ENCODE data around the gene KRIT1.
A peak's percentile ranks its signal among the peaks of the same experiment; 100 is the strongest.

Gene KRIT1

DNA sequence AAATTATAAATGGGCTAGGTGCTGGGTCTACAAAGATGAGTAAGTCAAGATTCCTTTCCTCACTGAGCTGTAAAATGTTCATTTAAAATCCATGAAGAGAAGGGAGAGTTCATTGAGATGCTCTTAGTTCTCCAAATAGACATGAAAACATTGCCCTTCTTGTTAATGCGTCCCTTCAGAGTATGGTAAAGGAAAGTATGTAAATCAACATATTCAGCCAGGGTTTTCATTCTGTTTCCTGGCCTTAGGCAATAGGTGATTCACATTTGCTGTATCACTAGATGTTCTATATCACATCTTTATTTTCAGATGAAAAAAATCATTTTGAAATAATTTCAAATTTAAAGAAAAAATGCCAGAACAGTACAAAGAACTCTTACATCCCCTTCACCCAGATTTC lies 5.5 kb upstream of the KRIT1 start:
- no peak overlapping the region for H3K4me3 ChIP-seq (ENCODE audit: low read depth, low read length, poor library complexity, severe bottlenecking)
- H3K27ac ChIP-seq (ENCODE audit: low read depth, low read length, poor library complexity, severe bottlenecking): no peak overlapping the region
- H4K20me1 ChIP-seq (ENCODE audit: insufficient read depth, low read length): no peaks in the 10 kb centered on the region
- H3F3A ChIP-seq (ENCODE audit: insufficient read depth, low read length): no peaks in the 10 kb centered on the region
- no peaks in the 10 kb centered on the region for H3K9me2 ChIP-seq (ENCODE audit: low read depth, low read length)
- H3K36me3 ChIP-seq (ENCODE audit: insufficient read depth, low read length): peaks cover 30% of the 10 kb centered on the region
- no peak overlapping the region for H3K9ac ChIP-seq (ENCODE audit: low read length)
- TF ChIP-seq, protein P1, sequence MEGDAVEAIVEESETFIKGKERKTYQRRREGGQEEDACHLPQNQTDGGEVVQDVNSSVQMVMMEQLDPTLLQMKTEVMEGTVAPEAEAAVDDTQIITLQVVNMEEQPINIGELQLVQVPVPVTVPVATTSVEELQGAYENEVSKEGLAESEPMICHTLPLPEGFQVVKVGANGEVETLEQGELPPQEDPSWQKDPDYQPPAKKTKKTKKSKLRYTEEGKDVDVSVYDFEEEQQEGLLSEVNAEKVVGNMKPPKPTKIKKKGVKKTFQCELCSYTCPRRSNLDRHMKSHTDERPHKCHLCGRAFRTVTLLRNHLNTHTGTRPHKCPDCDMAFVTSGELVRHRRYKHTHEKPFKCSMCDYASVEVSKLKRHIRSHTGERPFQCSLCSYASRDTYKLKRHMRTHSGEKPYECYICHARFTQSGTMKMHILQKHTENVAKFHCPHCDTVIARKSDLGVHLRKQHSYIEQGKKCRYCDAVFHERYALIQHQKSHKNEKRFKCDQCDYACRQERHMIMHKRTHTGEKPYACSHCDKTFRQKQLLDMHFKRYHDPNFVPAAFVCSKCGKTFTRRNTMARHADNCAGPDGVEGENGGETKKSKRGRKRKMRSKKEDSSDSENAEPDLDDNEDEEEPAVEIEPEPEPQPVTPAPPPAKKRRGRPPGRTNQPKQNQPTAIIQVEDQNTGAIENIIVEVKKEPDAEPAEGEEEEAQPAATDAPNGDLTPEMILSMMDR (IDR thresholded peaks at IDR 0.05; ENCODE audit: low read length): no peak
- TF ChIP-seq EZH2 (IDR thresholded peaks at IDR 0.05; ENCODE audit: borderline replicate concordance, low read length): no peak
- H3K79me2 ChIP-seq (ENCODE audit: insufficient read depth, low read length): peaks cover 93% of the 10 kb centered on the region
- peaks cover 30% of the 10 kb centered on the region for H3K4me1 ChIP-seq (ENCODE audit: insufficient read depth, low read length, severe bottlenecking)
- no peak overlapping the region for H3K4me2 ChIP-seq (ENCODE audit: low read length)
- H3K27me3 ChIP-seq (ENCODE audit: insufficient read depth, low read length): no peaks in the 10 kb centered on the region
- peaks cover 7% of the 10 kb centered on the region; the same call in 1 of the 2 replicates for H3K9me3 ChIP-seq (ENCODE audit: low read length)
- H2AFZ ChIP-seq (ENCODE audit: low read length): no peak overlapping the region

DNA sequence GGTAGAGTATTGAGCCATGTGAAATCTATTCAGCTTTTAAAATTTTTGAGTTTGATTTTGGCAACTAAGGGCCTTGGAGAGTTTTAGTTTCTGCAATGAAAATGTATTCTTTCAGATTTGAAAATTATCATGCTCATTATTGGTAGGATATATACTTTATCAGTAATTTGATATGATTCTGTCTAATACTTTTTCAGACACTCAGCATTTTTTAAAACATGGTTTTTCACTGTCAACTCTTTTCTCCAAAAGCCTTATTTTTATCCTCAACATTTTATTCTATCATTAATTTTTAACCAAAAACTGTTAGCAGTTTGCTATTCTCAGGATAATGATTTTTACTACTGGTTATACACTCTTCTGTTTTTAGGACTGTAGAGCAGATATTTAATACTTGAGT lies 4.9 kb upstream of the KRIT1 start:
- Histone ChIP-seq H3F3A (ENCODE audit: insufficient read depth, low read length) (no peaks in the 10 kb centered on the region), H3K36me3 (ENCODE audit: insufficient read depth, low read length) (peaks cover 30% of the 10 kb centered on the region), H3K4me2 (ENCODE audit: low read length) (no peak overlapping the region), H3K79me2 (ENCODE audit: insufficient read depth, low read length) (peaks cover 87% of the 10 kb centered on the region), H3K9me2 (ENCODE audit: low read depth, low read length) (no peaks in the 10 kb centered on the region), H3K4me3 (ENCODE audit: low read depth, low read length, poor library complexity, severe bottlenecking) (no peak overlapping the region), H3K9ac (ENCODE audit: low read length) (no peak overlapping the region), H4K20me1 (ENCODE audit: insufficient read depth, low read length) (no peaks in the 10 kb centered on the region), H3K9me3 (ENCODE audit: low read length) (peaks cover 7% of the 10 kb centered on the region; the same call in 1 of the 2 replicates), H2AFZ (ENCODE audit: low read length) (no peak overlapping the region), H3K27ac (ENCODE audit: low read depth, low read length, poor library complexity, severe bottlenecking) (no peak overlapping the region), H3K27me3 (ENCODE audit: insufficient read depth, low read length) (no peaks in the 10 kb centered on the region), H3K4me1 (ENCODE audit: insufficient read depth, low read length, severe bottlenecking) (peaks cover 30% of the 10 kb centered on the region)
- TF ChIP-seq, protein P1 (IDR thresholded peaks at IDR 0.05; ENCODE audit: low read length): no peak
- TF ChIP-seq EZH2 (IDR thresholded peaks at IDR 0.05; ENCODE audit: borderline replicate concordance, low read length): no peak

DNA sequence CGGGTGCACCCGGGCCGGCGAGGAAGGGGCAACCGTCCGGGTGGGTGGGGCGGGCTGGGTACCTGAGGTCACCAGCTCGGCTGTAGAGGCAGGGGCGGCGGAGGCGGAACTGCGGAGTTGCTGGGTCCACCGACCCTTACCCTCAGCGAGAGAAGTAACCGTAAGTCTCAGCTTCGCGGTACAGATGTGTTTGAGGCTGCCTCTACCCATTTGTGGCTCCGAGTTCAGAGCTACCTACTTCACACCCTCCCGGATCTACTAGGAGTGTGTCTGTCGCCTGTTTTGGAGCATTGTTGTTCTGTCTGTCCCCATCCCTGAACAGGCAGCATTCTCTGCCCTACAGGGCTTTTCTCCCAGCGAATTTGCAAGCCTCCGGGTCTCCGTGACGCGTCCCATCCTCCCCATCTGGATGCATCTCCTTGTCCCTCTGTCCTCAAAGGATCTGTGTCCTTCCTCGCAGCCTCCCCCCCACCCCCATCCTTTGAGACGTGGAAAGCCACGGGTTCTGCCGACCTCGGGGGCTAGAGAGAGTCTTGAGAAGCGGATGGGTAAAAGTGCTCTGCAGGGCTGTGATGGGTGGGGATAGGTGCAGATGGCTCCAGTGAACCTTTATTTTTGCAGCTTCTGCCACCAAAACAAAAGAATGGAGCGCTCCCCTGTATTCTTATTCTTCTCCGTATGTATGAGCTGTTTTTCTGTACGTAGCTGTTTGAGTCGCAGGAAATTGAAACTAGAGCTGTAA lies 817 bp upstream of the KRIT1 start:
- Histone ChIP-seq H3K9ac (ENCODE audit: low read length) (peak overlapping the region; percentile 79), H3K9me2 (ENCODE audit: low read depth, low read length) (no peaks in the 10 kb centered on the region), H3F3A (ENCODE audit: insufficient read depth, low read length) (no peaks in the 10 kb centered on the region), H3K27ac (ENCODE audit: low read depth, low read length, poor library complexity, severe bottlenecking) (peak overlapping the region; percentile 84), H3K4me3 (ENCODE audit: low read depth, low read length, poor library complexity, severe bottlenecking) (peak overlapping the region; percentile 81), H3K36me3 (ENCODE audit: insufficient read depth, low read length) (peaks cover 22% of the 10 kb centered on the region; the same call in 1 of the 2 replicates), H2AFZ (ENCODE audit: low read length) (no peak overlapping the region), H4K20me1 (ENCODE audit: insufficient read depth, low read length) (no peaks in the 10 kb centered on the region), H3K79me2 (ENCODE audit: insufficient read depth, low read length) (peaks cover 68% of the 10 kb centered on the region), H3K9me3 (ENCODE audit: low read length) (no peaks in the 10 kb centered on the region), H3K4me2 (ENCODE audit: low read length) (peak overlapping the region; percentile 98), H3K27me3 (ENCODE audit: insufficient read depth, low read length) (no peaks in the 10 kb centered on the region), H3K4me1 (ENCODE audit: insufficient read depth, low read length, severe bottlenecking) (peaks cover 43% of the 10 kb centered on the region)
- TF ChIP-seq, protein P1 (IDR thresholded peaks at IDR 0.05; ENCODE audit: low read length): no peak
- TF ChIP-seq EZH2 (IDR thresholded peaks at IDR 0.05; ENCODE audit: borderline replicate concordance, low read length): no peak

Measured in OCI-LY1 (cell line).